Peyer's patch (tissue), 4 donors: ENCODE data around the gene FAM185A. TPM values are rescaled to one million over a fixed set of nuclear protein-coding genes. Genes with fewer than 3 reads are reported as not detected.
"Not testable (repeated sequence)": the region's sequence is repeated elsewhere in the genome, so short reads cannot be mapped to it uniquely, and the experiment has no call there.

Experiments
- DNase-seq, 3 donors: peaks; one replicate each; pipeline ENCODE4 v3.0.0-alpha.2; 2017 to 2019
- H3K27ac ChIP-seq, 4 donors: fragments of 200-600 bp; sonication (generic); one replicate each; pipeline ENCODE4 v1.5.1; 2016 to 2019
- H3K27me3 ChIP-seq, 2 donors: fragments of 200-600 bp; sonication (generic); one replicate each; pipeline ENCODE4 v1.5.1; 2019
- H3K36me3 ChIP-seq, 3 donors: fragments of 200-600 bp; sonication (generic); one replicate each; pipeline ENCODE4 v1.5.1; 2016 to 2019
- H3K4me1 ChIP-seq, 4 donors: fragments of 200-600 bp; sonication (generic); one replicate each; pipeline ENCODE4 v1.5.1; 2016 to 2019
- H3K4me3 ChIP-seq, 4 donors: fragments of 200-600 bp; sonication (generic); 1 replicate in 3 of 4; 2 replicates in 1 of 4; pipeline ENCODE4 v1.5.1; 2016 to 2019; ENCODE audit warnings: mild to moderate bottlenecking in 1 of 4
- H3K9me3 ChIP-seq, 4 donors: fragments of 200-600 bp; sonication (generic); one replicate each; pipeline ENCODE4 v1.5.1; 2016 to 2019; ENCODE audit warnings: mild to moderate bottlenecking in 1 of 4
- POLR2A ChIP-seq, 2 donors: fragments of 450-650 bp; IDR thresholded peaks; one replicate each; pipeline ENCODE4 v1.5.1; 2017; ENCODE audit warnings: antibody characterized with exemption in 2 of 2, mild to moderate bottlenecking in 2 of 2, moderate library complexity in 2 of 2
- total RNA-seq, 4 donors: library from RNA; depleted of rRNA; stranded (reverse); fragments of >200 nt; gene quantifications; one replicate each; pipeline ENCODE4 v1.1.0, GENCODE V29; 2016
- TF ChIP-seq, protein P1 (sequence below), 6 experiments: fragments of 450-650 bp in 4 of 6; fragments of 200-600 bp in 2 of 6; sonication (generic) in 1 of 6; IDR thresholded peaks; one replicate each; pipeline ENCODE4 v1.5.1; 2017 to 2019; ENCODE audit warnings: antibody characterized with exemption in 6 of 6, mild to moderate bottlenecking in 3 of 6, moderate library complexity in 1 of 6

FAM185A gene
- total RNA-seq, 4 donors from 2014 or later: 14.0 to 28.9 (median 26.9) TPM

DNA sequence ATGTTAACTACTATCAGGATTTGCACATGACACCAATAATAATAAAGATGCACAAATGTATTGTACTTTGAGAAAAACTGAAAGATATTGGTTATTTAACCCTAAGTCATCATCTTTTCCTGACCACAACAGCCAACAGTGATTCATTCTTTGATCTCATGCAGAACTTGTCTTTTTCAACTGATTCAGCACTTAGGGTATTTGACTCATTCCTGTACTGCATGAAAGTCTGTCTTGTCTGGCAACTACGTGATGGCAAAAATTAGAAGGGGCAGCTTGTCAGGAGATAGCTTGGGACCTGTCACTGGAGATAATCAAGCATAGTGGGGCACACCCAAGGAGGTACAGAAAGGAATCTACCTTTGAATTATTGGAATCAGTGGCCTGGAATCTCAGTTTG, 86.2 kb downstream of the FAM185A start:
- H3K4me1 ChIP-seq: no peaks in the 10 kb centered on the region
- H3K36me3 ChIP-seq: no peaks in the 10 kb centered on the region
- no peak for DNase-seq
- H3K4me3 ChIP-seq: no peak overlapping the region
- no peak overlapping the region for H3K27ac ChIP-seq
- no peaks in the 10 kb centered on the region for H3K27me3 ChIP-seq
- no peaks in the 10 kb centered on the region for H3K9me3 ChIP-seq
- no peak for TF ChIP-seq POLR2A (IDR thresholded peaks at IDR 0.05)
- TF ChIP-seq, protein P1, sequence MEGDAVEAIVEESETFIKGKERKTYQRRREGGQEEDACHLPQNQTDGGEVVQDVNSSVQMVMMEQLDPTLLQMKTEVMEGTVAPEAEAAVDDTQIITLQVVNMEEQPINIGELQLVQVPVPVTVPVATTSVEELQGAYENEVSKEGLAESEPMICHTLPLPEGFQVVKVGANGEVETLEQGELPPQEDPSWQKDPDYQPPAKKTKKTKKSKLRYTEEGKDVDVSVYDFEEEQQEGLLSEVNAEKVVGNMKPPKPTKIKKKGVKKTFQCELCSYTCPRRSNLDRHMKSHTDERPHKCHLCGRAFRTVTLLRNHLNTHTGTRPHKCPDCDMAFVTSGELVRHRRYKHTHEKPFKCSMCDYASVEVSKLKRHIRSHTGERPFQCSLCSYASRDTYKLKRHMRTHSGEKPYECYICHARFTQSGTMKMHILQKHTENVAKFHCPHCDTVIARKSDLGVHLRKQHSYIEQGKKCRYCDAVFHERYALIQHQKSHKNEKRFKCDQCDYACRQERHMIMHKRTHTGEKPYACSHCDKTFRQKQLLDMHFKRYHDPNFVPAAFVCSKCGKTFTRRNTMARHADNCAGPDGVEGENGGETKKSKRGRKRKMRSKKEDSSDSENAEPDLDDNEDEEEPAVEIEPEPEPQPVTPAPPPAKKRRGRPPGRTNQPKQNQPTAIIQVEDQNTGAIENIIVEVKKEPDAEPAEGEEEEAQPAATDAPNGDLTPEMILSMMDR (IDR thresholded peaks at IDR 0.05): no peak

DNA sequence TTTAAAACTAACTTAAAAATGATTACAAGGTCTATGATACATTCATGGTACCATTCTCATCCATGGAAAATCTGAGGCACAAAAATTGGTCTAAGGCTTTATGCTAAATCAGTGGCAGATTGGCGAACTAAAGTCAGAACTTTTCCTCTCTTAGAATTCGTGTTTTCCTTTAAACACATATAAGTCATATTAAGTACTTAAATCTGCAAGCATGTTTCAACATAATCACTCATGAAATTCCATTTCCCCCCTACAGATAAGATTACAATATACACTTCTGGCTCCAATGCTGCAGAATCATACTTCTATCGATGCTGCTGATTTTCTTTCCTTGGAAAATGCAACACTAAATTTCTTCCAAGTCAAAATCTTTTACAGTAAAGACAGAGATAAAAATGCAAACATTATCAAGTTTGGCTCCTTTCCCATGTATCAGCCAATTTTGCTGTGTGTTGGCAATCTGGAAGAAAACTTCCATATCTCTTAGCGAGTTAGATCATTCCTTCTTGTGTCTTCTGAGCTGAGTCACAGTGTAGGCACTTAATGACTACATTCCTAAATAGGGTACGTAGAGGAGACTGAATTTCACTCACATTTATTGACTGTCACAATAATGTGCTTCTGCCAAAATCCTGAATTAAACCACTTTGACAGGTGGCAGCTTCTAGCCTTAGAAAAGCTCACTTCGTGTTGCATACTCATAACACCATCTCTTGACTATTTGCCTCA, 87.6 kb downstream of the FAM185A start:
- no peak for TF ChIP-seq POLR2A (IDR thresholded peaks at IDR 0.05)
- TF ChIP-seq, protein P1 (IDR thresholded peaks at IDR 0.05): no peak

DNA sequence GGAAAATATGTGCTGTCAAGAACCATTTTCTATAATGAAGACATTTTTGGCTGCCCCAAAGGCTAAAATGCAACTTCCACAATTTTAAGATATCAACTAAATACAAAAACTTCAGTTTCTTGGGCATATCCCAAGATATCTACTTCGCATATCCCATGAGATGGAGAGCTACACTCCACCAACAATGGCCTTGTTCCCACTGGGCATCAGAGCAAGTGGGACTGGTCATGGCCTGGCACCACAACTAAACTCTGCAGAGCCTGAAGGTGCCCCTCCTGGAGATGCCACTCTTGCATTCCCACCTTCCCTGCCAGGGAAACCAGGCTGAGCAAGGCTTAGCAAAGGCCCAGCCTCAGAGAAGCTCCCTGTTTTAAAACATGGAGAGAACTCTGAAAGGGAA, 88.2 kb downstream of the FAM185A start:
- no peaks in the 10 kb centered on the region for H3K36me3 ChIP-seq
- no peaks in the 10 kb centered on the region for H3K4me1 ChIP-seq
- H3K27me3 ChIP-seq: no peaks in the 10 kb centered on the region
- H3K27ac ChIP-seq: no peak overlapping the region
- TF ChIP-seq, protein P1 (IDR thresholded peaks at IDR 0.05): no peak
- TF ChIP-seq POLR2A (IDR thresholded peaks at IDR 0.05): no peak
- no peaks in the 10 kb centered on the region for H3K9me3 ChIP-seq
- DNase-seq: no peak
- H3K4me3 ChIP-seq: no peak overlapping the region

More for the DNA sequence above, 87.6 kb downstream of the FAM185A start:
- Histone ChIP-seq H3K9me3 (no peaks in the 10 kb centered on the region), H3K27ac (no peak overlapping the region), H3K27me3 (no peaks in the 10 kb centered on the region), H3K4me1 (no peaks in the 10 kb centered on the region), H3K4me3 (no peak overlapping the region), H3K36me3 (no peaks in the 10 kb centered on the region)
- DNase-seq: no peak

- no peaks in the 10 kb centered on the region for H3K4me1 ChIP-seq
- no peaks in the 10 kb centered on the region for H3K36me3 ChIP-seq
- H3K27me3 ChIP-seq: no peaks in the 10 kb centered on the region
- no peak for TF ChIP-seq POLR2A (IDR thresholded peaks at IDR 0.05)
- H3K9me3 ChIP-seq: no peaks in the 10 kb centered on the region
- no peak for DNase-seq
- H3K27ac ChIP-seq: no peak overlapping the region
- H3K4me3 ChIP-seq: no peak overlapping the region
These were observed 89.0 kb downstream of the FAM185A start for GRCh38 chr7:102837802-102838201.

GRCh38 chr7:102838572-102839101, 89.8 kb downstream of the FAM185A start:
- not testable (repeated sequence) for H3K4me3 ChIP-seq, H3K36me3 ChIP-seq, H3K4me1 ChIP-seq, H3K27me3 ChIP-seq, H3K27ac ChIP-seq, H3K9me3 ChIP-seq, DNase-seq

- Histone ChIP-seq H3K9me3 (no peaks in the 10 kb centered on the region), H3K27me3 (no peaks in the 10 kb centered on the region), H3K4me1 (no peaks in the 10 kb centered on the region), H3K4me3 (no peak overlapping the region), H3K27ac (no peak overlapping the region), H3K36me3 (no peaks in the 10 kb centered on the region)
- TF ChIP-seq, protein P1 (IDR thresholded peaks at IDR 0.05): no peak
- TF ChIP-seq POLR2A (IDR thresholded peaks at IDR 0.05): no peak
- DNase-seq: no peak
These were observed 91.6 kb downstream of the FAM185A start for GRCh38 chr7:102840404-102840803.
